Naive thymus-derived CD4-positive, alpha-beta T cell (primary cell): Measurements from ENCODE around the gene OVCH2. TPM values are rescaled to one million over a fixed set of nuclear protein-coding genes. Genes with fewer than 3 reads are reported as not detected.

Experiments used
- ATAC-seq: fragments of 150-1000 bp; cut with Tn5 transposase; 2 replicates; pipeline ENCODE4 v1.10.0; 2021; ENCODE audit warnings: mild to moderate bottlenecking, moderate library complexity
- CTCF ChIA-PET: fragments of 350-600 bp; sonication (Branson Sonifier 250); formaldehyde crosslinking; loops from one replicate; lab custom pipeline; 2021; ENCODE audit warnings: antibody characterized with exemption; lab: Charles Lee
- POLR2A ChIA-PET: fragments of 350-600 bp; sonication (Branson Sonifier 250); formaldehyde crosslinking; loops from one replicate; lab custom pipeline; 2021; ENCODE audit warnings: antibody characterized with exemption, inconsistent platforms; lab: Charles Lee
- DNase-seq, 9 donors: peaks; one replicate each; pipeline versions ENCODE4 v3.0.0 to v3.0.0-alpha.2; 2020 to 2022; ENCODE audit warnings: mixed read lengths in 1 of 9
- H3K27ac ChIP-seq: one replicate; pipeline ENCODE4 v1.7.0; 2013; ENCODE audit warnings: mild to moderate bottlenecking, low read depth, low read length, moderate library complexity
- H3K27me3 ChIP-seq, 2 donors: one replicate each; pipeline ENCODE4 v1.7.0; 2013; ENCODE audit warnings: low read length in 2 of 2, mild to moderate bottlenecking in 2 of 2, moderate library complexity in 2 of 2; ENCODE audit not compliant: control insufficient read depth in 2 of 2, insufficient read depth in 2 of 2
- H3K36me3 ChIP-seq, 3 experiments: 1 replicate in 2 of 3; 2 replicates in 1 of 3; pipeline ENCODE4 v1.7.0; 2013; ENCODE audit warnings: low read length in 3 of 3, mild to moderate bottlenecking in 3 of 3, moderate library complexity in 1 of 3; ENCODE audit not compliant: insufficient read depth in 3 of 3, control insufficient read depth in 2 of 3
- H3K4me1 ChIP-seq, 2 donors: one replicate each; pipeline ENCODE4 v1.7.0; 2013; ENCODE audit warnings: low read length in 2 of 2, mild to moderate bottlenecking in 2 of 2, moderate library complexity in 1 of 2; ENCODE audit not compliant: control insufficient read depth in 2 of 2, insufficient read depth in 2 of 2
- H3K4me3 ChIP-seq: 2 replicates; pipeline ENCODE4 v1.7.0; 2013; ENCODE audit warnings: mild to moderate bottlenecking, low read length
- H3K9me3 ChIP-seq, 3 experiments: 1 replicate in 2 of 3; 2 replicates in 1 of 3; pipeline ENCODE4 v1.7.0; 2013; ENCODE audit warnings: low read length in 3 of 3; ENCODE audit not compliant: control insufficient read depth in 2 of 3
- H3K27ac Mint-ChIP-seq, 9 donors: one replicate each; pipeline ENCODE4 v1.8.0; 2020 to 2022; ENCODE audit warnings: mixed read lengths in 9 of 9, mild to moderate bottlenecking in 8 of 9, moderate library complexity in 5 of 9, inconsistent platforms in 2 of 9
- H3K27me3 Mint-ChIP-seq, 5 donors: one replicate each; pipeline ENCODE4 v1.8.0; 2021 to 2022; ENCODE audit warnings: mixed read lengths in 5 of 5, mild to moderate bottlenecking in 1 of 5
- H3K36me3 Mint-ChIP-seq, 5 donors: one replicate each; pipeline ENCODE4 v1.8.0; 2020 to 2022; ENCODE audit warnings: mixed read lengths in 5 of 5, mild to moderate bottlenecking in 3 of 5, inconsistent platforms in 1 of 5
- H3K4me1 Mint-ChIP-seq, 7 donors: one replicate each; pipeline ENCODE4 v1.8.0; 2020 to 2022; ENCODE audit warnings: mixed read lengths in 7 of 7, mild to moderate bottlenecking in 3 of 7, inconsistent platforms in 1 of 7
- H3K4me3 Mint-ChIP-seq, 10 donors: one replicate each; pipeline ENCODE4 v1.8.0; 2020 to 2022; ENCODE audit warnings: mild to moderate bottlenecking in 10 of 10, mixed read lengths in 10 of 10, moderate library complexity in 6 of 10, inconsistent platforms in 2 of 10
- H3K9me3 Mint-ChIP-seq, 11 donors: one replicate each; pipeline ENCODE4 v1.8.0; 2020 to 2022; ENCODE audit warnings: mixed read lengths in 11 of 11, mild to moderate bottlenecking in 4 of 11, inconsistent platforms in 1 of 11, moderate library complexity in 1 of 11
- intact Hi-C, 2 donors: fragments of 100-400 bp; cut with micrococcal nuclease; formaldehyde crosslinking; loops; one replicate each; pipeline ENCODE4 v1.15.1; 2023
- polyA plus RNA-seq, 2 donors: library from polyadenylated mRNA; unstranded; fragments of 300-500 nt; fragmentation: Illumina TruSeq; gene quantifications; one replicate each; pipeline ENCODE4 v1.2.3, GENCODE V29; 2021
- total RNA-seq, 6 experiments: library from RNA in 5 of 6; stranded (reverse) in 5 of 6; gene quantifications; 1 replicate in 5 of 6; 2 replicates in 1 of 6; pipeline ENCODE4 v1.2.3 and lab custom pipeline; 2021 to 2026

The OVCH2 gene
- total and polyA plus RNA-seq, 7 experiments from 2014 or later = not detected

DNA sequence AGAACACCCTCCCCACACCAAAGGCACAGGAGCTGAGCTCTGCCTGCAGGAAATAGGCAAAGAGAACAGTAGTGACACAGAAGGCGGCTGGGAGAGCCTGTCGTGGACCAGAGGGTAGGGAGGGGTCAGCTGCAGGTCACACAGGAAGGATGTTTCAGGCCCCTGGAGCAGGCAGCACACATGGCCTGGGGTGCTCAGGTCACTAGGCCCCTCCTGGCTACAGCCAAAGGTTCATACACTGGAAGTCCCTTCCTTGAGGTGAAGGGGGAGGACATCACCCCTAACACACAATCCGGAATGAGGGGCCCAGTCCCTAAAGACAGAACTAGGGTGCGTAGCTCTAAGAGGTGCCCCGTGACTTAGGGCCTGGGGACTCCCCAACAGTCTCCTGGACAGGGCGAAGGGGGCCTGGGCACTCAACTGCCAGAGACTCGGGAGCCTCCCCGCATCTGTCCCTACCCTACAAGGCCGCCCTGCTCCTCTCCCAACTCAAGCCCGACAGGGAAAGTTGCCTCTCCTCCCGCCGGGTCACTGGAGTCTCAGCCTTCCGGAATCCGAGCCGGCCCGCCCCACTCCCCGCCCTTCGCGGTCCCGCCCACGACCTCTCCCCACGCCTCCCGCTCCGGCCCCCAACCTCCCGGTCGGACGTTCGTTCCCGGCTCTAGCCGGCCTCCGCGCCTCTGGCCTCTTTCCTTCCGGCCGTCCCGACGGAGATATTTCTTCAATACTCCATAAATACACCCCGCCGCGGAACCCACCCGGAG, 33.1 kb downstream of the OVCH2 start, which contains the start of gene CYB5R2:
Gene CYB5R2 (minus strand): TSS at position 541 of the 764 bp plus-strand sequence. CDS start 675 bp downstream, outside the sequence.
- Histone ChIP-seq H3K4me3 (peak within 1 kb of the TSS; percentile 24), H3K9me3 (no peaks in the 10 kb centered on the region), H3K27me3 (peaks cover 4 to 20% of the 10 kb centered on the region in 2 donors), H3K4me1 (peaks cover 0 to 5% of the 10 kb centered on the region in 2 donors), H3K36me3 (no peaks in the 10 kb centered on the region), H3K27ac (no peak within 1 kb of the TSS)
- H3K27me3 Mint-ChIP-seq = peaks cover 48 to 63% (median 49%) of the 10 kb centered on the region in 5 donors
- no peaks in the 10 kb centered on the region for H3K36me3 Mint-ChIP-seq
- peak within 1 kb of the TSS; percentile 64 to 90 (median 76) for H3K4me3 Mint-ChIP-seq
- H3K27ac Mint-ChIP-seq = no peak within 1 kb of the TSS
- peak in 1 of 9 donors; percentile 29 for DNase-seq
- H3K9me3 Mint-ChIP-seq = peaks cover 0 to 2% (median 0%) of the 10 kb centered on the region in 11 donors
- ATAC-seq = peak; percentile 16
- intact Hi-C loops = no loop called here
- POLR2A ChIA-PET = no interaction called here
- CTCF ChIA-PET = no interaction called here
- H3K4me1 Mint-ChIP-seq = peaks cover 0 to 20% (median 9%) of the 10 kb centered on the region in 7 donors

DNA sequence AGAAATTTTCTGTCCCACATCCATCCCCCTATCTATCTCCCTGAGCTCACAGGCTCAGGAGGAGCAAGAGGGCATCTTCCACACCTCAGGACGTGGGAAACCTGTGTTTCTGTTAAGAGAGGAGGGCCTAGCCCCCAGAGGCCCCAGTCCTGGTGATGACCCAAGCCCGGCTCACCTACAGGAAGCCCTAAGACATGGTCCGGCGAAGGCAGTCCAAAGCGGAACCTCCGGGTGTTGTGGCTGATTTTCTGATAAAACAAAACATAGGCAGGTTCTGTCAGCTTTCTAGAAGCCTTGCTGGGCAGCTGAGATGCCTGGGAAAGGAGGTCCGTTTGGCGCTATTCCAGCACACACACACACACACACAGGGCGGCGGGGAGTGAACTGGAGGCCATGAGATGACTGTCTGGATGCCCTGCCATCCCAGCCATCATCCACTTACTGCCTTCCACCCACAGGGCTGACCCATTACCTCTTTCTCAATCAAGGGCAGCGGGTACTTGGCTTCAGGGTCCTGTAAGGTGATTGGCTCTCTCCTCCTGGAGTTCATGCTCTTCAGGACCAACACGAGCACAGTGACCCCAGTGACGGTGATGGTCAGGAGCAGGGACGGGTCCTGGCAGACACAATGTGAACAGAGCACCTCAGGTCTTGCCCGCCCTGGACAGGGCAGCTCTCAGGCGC, 33.9 kb downstream of the OVCH2 start:
- Histone ChIP-seq H3K27ac (no peak overlapping the region), H3K27me3 (peaks cover 4 to 20% of the 10 kb centered on the region in 2 donors), H3K4me1 (peaks cover 0 to 5% of the 10 kb centered on the region in 2 donors), H3K36me3 (no peaks in the 10 kb centered on the region), H3K9me3 (no peaks in the 10 kb centered on the region), H3K4me3 (no peak overlapping the region)
- H3K36me3 Mint-ChIP-seq = peaks cover 0 to 3% (median 0%) of the 10 kb centered on the region in 5 donors
- peaks cover 0 to 20% (median 9%) of the 10 kb centered on the region in 7 donors for H3K4me1 Mint-ChIP-seq
- DNase-seq (no peak), ATAC-seq (no peak)
- CTCF ChIA-PET = no interaction called here
- H3K27me3 Mint-ChIP-seq = peaks cover 43 to 56% (median 43%) of the 10 kb centered on the region in 5 donors
- POLR2A ChIA-PET = no interaction called here
- H3K4me3 Mint-ChIP-seq = peak overlapping the region; percentile 18 to 85 (median 48)
- intact Hi-C loops = no loop called here
- no peak overlapping the region for H3K27ac Mint-ChIP-seq
- H3K9me3 Mint-ChIP-seq = peaks cover 0 to 2% (median 0%) of the 10 kb centered on the region in 11 donors

DNA sequence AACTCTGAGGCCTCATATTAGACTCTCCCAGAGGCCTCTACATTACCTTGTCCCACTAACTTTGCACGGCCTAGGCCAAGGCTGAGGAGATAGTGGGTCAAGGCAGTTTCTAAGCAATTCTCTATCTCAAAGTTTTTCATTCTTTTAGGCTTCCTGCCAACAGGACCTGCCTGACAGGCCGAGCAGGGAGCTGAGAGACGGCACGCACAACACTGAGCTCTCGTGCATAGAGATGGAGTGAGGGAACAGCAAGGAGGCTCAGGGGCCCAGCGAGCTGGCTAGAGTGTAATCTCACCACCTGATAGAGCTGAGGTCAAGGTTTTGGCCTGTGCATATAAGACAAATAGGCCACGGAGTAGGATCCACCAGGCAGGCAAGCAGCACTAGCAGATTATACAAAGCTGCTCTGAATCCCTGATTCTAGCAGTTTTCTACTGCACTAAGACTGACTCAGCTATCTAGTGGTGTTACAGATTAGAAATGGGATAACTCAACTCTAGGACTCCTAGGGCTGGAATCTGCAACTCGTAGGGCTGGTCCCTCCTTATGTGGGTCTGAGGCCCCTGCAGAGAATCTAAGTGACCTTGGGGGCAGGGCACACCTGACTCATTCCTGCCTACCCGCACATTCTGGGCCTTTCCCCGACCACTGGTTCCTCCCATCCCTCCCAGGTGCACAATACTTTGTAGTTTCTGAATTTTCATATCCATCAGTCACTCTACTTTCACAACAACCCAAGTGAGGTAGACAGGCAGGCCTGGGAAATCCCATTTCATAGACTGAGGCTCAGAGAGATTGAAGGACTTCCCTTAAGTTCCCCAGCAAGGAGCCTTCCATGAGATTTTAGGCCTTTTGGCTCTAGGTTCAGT, 34.7 kb downstream of the OVCH2 start:
- Mint-ChIP-seq H3K36me3 (peaks cover 0 to 3% (median 0%) of the 10 kb centered on the region in 5 donors), H3K27me3 (peaks cover 34 to 47% (median 40%) of the 10 kb centered on the region in 5 donors), H3K9me3 (peaks cover 0 to 2% (median 0%) of the 10 kb centered on the region in 11 donors), H3K27ac (no peak overlapping the region), H3K4me3 (peak overlapping the region in 2 of 10 donors; percentile 81 to 85), H3K4me1 (peaks cover 0 to 20% (median 9%) of the 10 kb centered on the region in 7 donors)
- H3K9me3 ChIP-seq = no peaks in the 10 kb centered on the region
- POLR2A ChIA-PET = no interaction called here
- no peak for ATAC-seq
- no peak overlapping the region for H3K27ac ChIP-seq
- no peaks in the 10 kb centered on the region for H3K36me3 ChIP-seq
- H3K4me3 ChIP-seq = no peak overlapping the region
- no peak for DNase-seq
- intact Hi-C loops = no loop called here
- CTCF ChIA-PET = no interaction called here
- peaks cover 0 to 5% of the 10 kb centered on the region in 2 donors for H3K4me1 ChIP-seq
- peaks cover 4 to 20% of the 10 kb centered on the region in 2 donors for H3K27me3 ChIP-seq

DNA sequence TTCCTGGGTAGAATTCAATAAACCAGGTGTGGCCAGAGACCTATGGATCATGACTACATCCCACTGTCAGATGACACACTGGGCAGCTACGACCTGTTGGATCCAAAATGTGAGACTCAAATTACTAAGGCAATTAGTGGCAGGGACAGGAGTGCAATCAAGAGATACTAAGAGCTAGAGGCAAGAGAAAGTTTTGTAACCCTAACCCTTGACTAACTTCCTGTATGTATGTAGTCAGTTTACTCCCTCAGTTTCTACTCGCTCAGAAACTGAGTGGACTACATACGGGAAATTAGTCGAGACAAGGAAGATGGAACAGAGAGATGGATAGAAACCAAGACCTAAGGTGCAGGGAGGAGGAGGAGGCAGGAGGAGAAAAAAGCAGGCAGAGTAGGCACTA, 35.6 kb downstream of the OVCH2 start:
- no peak overlapping the region for H3K27ac ChIP-seq
- Mint-ChIP-seq H3K9me3 (peaks cover 0 to 2% (median 0%) of the 10 kb centered on the region in 11 donors), H3K4me3 (no peak overlapping the region), H3K27ac (no peak overlapping the region), H3K27me3 (peaks cover 25 to 38% (median 31%) of the 10 kb centered on the region in 5 donors), H3K4me1 (peaks cover 0 to 20% (median 9%) of the 10 kb centered on the region in 7 donors), H3K36me3 (peaks cover 0 to 3% (median 0%) of the 10 kb centered on the region in 5 donors)
- ATAC-seq (no peak), DNase-seq (no peak)
- no peak overlapping the region for H3K4me3 ChIP-seq
- intact Hi-C loops = no loop called here
- H3K9me3 ChIP-seq = no peaks in the 10 kb centered on the region
- CTCF ChIA-PET = no interaction called here
- peaks cover 0 to 5% of the 10 kb centered on the region in 2 donors for H3K4me1 ChIP-seq
- no peaks in the 10 kb centered on the region for H3K36me3 ChIP-seq
- peaks cover 4 to 20% of the 10 kb centered on the region in 2 donors for H3K27me3 ChIP-seq
- POLR2A ChIA-PET = no interaction called here

DNA sequence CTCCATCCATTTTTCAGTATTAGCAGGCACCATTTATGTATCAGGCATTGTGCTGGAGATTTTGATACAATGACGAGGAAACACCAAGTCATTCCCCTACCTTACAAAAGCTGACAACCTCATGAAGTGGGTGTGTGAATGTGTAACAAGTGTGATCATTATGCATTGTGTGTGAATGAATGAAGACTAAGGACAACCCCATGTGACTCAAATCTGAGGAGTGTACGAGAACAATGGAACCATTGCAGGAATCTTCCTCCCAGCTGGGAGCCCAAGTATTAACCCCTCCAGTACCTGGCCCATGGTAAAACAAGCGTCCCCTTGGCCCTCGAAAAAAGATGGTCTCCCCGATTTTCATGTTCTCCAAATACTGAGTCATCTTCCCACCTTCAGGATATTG, 37.4 kb downstream of the OVCH2 start:
- ChIA-PET CTCF (no interaction called here), POLR2A (no interaction called here)
- H3K27me3 ChIP-seq = peaks cover 0 to 10% of the 10 kb centered on the region in 2 donors
- peaks cover 0 to 17% (median 5%) of the 10 kb centered on the region in 7 donors for H3K4me1 Mint-ChIP-seq
- H3K9me3 Mint-ChIP-seq = peaks cover 0 to 2% (median 0%) of the 10 kb centered on the region in 11 donors
- no peak overlapping the region for H3K27ac Mint-ChIP-seq
- peaks cover 7 to 21% (median 14%) of the 10 kb centered on the region in 5 donors for H3K27me3 Mint-ChIP-seq
- H3K4me3 Mint-ChIP-seq = no peak overlapping the region
- no peaks in the 10 kb centered on the region for H3K36me3 ChIP-seq
- no peaks in the 10 kb centered on the region for H3K9me3 ChIP-seq
- no peak overlapping the region for H3K27ac ChIP-seq
- peaks cover 0 to 11% (median 0%) of the 10 kb centered on the region in 5 donors for H3K36me3 Mint-ChIP-seq
- intact Hi-C loops = no loop called here
- peaks cover 0 to 5% of the 10 kb centered on the region in 2 donors for H3K4me1 ChIP-seq
- H3K4me3 ChIP-seq = no peak overlapping the region
- no peak for DNase-seq
- no peak for ATAC-seq

DNA sequence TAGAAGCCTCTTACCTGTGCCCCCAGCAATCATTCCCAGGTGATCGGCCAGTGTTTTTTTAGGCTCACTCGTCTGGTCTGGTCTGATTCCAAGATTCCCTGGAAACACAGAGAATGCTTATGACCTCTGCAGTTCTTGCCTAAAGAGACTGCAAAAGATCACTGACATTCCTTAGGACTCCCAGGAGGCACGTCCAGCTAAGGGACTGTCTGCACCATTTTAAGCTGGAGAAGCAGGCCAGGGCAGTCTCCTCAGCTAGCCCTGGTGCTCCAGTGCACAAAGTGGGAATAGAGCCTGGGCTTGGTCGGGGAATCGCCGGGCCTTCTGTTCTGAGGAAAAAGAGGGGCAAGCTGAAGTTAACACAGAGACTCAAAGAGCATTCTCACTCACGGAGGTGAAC, 37.8 kb downstream of the OVCH2 start:
- POLR2A ChIA-PET = no interaction called here
- no peaks in the 10 kb centered on the region for H3K36me3 ChIP-seq
- H3K27me3 Mint-ChIP-seq = peaks cover 6 to 20% (median 13%) of the 10 kb centered on the region in 5 donors
- no peak overlapping the region for H3K4me3 Mint-ChIP-seq
- no peak overlapping the region for H3K4me3 ChIP-seq
- H3K9me3 Mint-ChIP-seq = peaks cover 0 to 2% (median 0%) of the 10 kb centered on the region in 11 donors
- peaks cover 0 to 8% of the 10 kb centered on the region in 2 donors for H3K27me3 ChIP-seq
- DNase-seq (no peak), ATAC-seq (no peak)
- H3K27ac Mint-ChIP-seq = no peak overlapping the region
- intact Hi-C loops = no loop called here
- H3K4me1 ChIP-seq = peaks cover 0 to 5% of the 10 kb centered on the region in 2 donors
- peaks cover 0 to 16% (median 3%) of the 10 kb centered on the region in 7 donors for H3K4me1 Mint-ChIP-seq
- CTCF ChIA-PET = no interaction called here
- H3K9me3 ChIP-seq = no peaks in the 10 kb centered on the region
- no peak overlapping the region for H3K27ac ChIP-seq
- H3K36me3 Mint-ChIP-seq = peaks cover 0 to 12% (median 0%) of the 10 kb centered on the region in 5 donors
